AG04450 (cell line): Measurements from ENCODE around the gene CIT. TPM values are rescaled to one million over a fixed set of nuclear protein-coding genes. Genes with fewer than 3 reads are reported as not detected.
A peak's percentile ranks its signal among the peaks of the same experiment; 100 is the strongest.

ENCODE experiments used
- CTCF ChIA-PET: fragments of 300-600, 350-600 bp; formaldehyde crosslinking; extraction: SDS; loops from one replicate; lab custom pipeline; 2022; ENCODE audit warnings: antibody characterized with exemption, inconsistent platforms; lab: Charles Lee
- POLR2A ChIA-PET: fragments of 350-600 bp; formaldehyde crosslinking; extraction: SDS; loops from one replicate; lab custom pipeline; 2021; ENCODE audit warnings: antibody characterized with exemption, inconsistent platforms; lab: Yijun Ruan, JAX
- DNase-seq: peaks from one replicate; pipeline ENCODE4 v3.0.0-alpha.2; 2011; ENCODE audit warnings: low read depth, low spot score
- H3K27ac ChIP-seq: one replicate; pipeline ENCODE4 v1.5.1; 2012; ENCODE audit warnings: low read depth, low read length, control low read depth
- H3K27me3 ChIP-seq: one replicate; pipeline ENCODE4 v1.6.0; 2012; ENCODE audit warnings: low read length; ENCODE audit not compliant: control insufficient read depth, insufficient read depth
- H3K4me3 ChIP-seq: 2 replicates; pipeline ENCODE4 v1.5.1; 2011; ENCODE audit warnings: mild to moderate bottlenecking, low read depth, low read length, control low read depth
- H3K9me3 ChIP-seq: 2 replicates; pipeline ENCODE4 v1.5.1; 2012; ENCODE audit warnings: low read length; ENCODE audit not compliant: control insufficient read depth, insufficient read depth
- polyA plus RNA-seq: library from polyadenylated mRNA; depleted of rRNA; stranded (reverse); fragments of >200 nt; gene quantifications from 2 replicates; pipeline ENCODE4 v1.2.3, GENCODE V29; 2011
- TF ChIP-seq, protein P1 (sequence below): IDR thresholded peaks from 2 replicates; pipeline ENCODE4 v1.5.1; 2011; ENCODE audit warnings: low read depth, low read length, control low read depth, inconsistent platforms

Gene CIT
- polyA plus RNA-seq, 1 experiment: 6.0 TPM

DNA sequence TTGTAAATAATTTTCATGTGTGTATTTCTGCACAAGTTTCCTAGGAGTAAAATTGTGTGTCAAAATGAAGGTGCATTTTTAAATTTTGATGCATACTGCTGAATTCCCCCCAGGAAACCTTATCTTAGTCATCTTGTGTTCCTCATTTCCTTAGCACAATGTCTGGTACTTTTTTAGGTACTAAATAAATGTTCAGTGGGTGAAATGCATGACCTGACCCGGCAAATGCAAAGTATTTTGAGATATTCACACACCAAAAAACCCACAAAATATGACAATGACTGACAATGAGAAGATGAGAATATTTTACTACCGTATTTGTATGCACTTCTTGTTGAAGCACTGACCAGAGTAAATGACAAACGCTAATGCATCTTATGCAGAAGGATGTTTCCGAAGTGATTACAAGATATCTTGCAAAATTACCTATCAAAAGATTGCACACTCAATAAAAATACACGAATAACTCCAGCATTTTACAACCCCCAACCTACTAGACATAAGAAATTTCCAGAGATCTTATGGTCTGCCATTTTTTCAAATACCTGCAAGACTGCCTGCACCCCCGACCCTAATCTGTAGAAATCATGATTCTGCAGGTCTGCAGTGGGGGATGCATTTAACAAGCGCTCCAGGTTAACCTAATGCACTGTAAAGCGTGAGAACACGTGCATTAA, 210.1 kb downstream of the CIT start:
- H3K9me3 ChIP-seq: peaks cover 5% of the 10 kb centered on the region; the same call in 1 of the 2 replicates
- POLR2A ChIA-PET: interaction anchor here (0.6 kb wide), 1 partner anchor 244 kb away, joined by 3 read pairs; no protein-coding TSS in a partner anchor
- TF ChIP-seq, protein P1, sequence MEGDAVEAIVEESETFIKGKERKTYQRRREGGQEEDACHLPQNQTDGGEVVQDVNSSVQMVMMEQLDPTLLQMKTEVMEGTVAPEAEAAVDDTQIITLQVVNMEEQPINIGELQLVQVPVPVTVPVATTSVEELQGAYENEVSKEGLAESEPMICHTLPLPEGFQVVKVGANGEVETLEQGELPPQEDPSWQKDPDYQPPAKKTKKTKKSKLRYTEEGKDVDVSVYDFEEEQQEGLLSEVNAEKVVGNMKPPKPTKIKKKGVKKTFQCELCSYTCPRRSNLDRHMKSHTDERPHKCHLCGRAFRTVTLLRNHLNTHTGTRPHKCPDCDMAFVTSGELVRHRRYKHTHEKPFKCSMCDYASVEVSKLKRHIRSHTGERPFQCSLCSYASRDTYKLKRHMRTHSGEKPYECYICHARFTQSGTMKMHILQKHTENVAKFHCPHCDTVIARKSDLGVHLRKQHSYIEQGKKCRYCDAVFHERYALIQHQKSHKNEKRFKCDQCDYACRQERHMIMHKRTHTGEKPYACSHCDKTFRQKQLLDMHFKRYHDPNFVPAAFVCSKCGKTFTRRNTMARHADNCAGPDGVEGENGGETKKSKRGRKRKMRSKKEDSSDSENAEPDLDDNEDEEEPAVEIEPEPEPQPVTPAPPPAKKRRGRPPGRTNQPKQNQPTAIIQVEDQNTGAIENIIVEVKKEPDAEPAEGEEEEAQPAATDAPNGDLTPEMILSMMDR: no peak
- H3K27ac ChIP-seq: no peak overlapping the region
- peaks cover 3% of the 10 kb centered on the region for H3K27me3 ChIP-seq
- CTCF ChIA-PET: interaction anchor here (0.6 to 2.2 kb wide), 18 partner anchors 8 to 1265 kb away, joined by 3 to 25 read pairs (median 4); no protein-coding TSS in a partner anchor
- DNase-seq: no peak
- H3K4me3 ChIP-seq: peak overlapping the region; percentile 58

DNA sequence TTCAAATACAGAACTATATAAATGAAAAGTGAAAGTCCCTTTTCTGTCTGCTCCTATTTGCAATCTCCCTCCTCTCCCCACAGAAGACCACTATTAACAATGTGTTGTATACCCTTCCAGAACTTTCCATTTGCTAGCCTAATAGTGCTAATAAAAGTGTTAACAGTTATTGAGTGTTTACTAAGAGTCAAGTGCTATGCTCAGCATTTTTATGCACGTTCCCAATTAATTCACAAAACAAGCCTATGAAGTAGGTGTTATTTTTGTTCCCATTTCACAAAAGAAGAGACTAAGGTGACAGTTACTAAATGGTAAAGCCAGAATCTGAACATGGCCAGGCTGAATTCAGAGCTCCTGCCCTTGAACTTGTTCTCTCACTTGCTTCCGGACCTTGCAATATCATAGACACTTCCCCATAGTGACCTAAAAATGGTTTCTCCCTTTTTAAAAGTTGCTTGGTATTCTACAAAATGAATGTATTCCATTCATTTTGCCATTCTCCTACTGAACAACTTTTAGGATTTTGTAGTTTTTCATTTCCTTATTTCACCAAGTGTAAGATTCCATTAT, 210.8 kb downstream of the CIT start:
- H3K9me3 ChIP-seq: peaks cover 5% of the 10 kb centered on the region; the same call in 1 of the 2 replicates
- H3K27ac ChIP-seq: no peak overlapping the region
- H3K4me3 ChIP-seq: no peak overlapping the region
- POLR2A ChIA-PET: no interaction called here
- TF ChIP-seq, protein P1: no peak
- H3K27me3 ChIP-seq: peaks cover 3% of the 10 kb centered on the region
- CTCF ChIA-PET: interaction anchor here (2.0 kb wide), 1 partner anchor 115 kb away, joined by 16 read pairs; no protein-coding TSS in a partner anchor
- DNase-seq: no peak

DNA sequence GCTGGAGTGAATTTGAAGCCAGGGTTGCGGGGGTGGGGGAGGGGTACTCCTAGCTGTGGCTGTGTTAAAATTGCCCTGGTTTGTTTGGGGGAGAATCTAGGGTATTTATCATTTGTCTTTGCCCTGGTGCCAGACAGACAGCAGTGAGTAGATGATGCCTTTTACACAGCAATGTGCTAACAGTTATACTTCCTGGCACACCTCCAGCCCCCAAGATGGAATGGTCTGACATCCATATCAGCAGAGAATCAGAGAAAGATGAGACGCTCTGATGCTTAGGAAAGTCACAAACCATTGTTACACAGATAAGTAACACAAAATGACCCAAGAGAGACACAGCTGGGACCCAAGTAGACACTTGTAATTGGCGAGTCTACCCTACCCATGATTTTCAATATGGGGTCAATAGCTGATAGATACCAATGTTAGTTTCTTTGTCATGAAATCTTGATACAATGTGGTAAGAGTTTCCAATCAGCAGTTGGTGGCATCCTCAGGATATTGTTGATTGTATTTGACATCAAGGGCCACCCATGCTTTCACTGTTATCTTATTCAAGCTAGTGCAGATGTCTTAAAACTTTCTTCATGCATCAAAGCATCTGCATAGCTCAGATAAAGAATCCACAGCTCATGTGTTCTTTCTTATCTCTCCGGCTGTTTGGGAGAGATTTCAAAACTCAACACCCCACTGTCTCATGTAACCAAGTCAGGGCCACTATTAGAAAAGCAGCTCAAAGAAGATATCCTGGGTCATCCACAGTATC, 211.8 kb downstream of the CIT start:
- peaks cover 3% of the 10 kb centered on the region for H3K27me3 ChIP-seq
- no peak overlapping the region for H3K4me3 ChIP-seq
- DNase-seq: no peak
- CTCF ChIA-PET: interaction anchor here (0.7 to 2.0 kb wide), 2 partner anchors 116 to 238 kb away, joined by 3 to 16 read pairs; no protein-coding TSS in a partner anchor
- H3K27ac ChIP-seq: no peak overlapping the region
- TF ChIP-seq, protein P1: no peak
- POLR2A ChIA-PET: no interaction called here
- H3K9me3 ChIP-seq: peaks cover 5% of the 10 kb centered on the region; the same call in 1 of the 2 replicates

DNA sequence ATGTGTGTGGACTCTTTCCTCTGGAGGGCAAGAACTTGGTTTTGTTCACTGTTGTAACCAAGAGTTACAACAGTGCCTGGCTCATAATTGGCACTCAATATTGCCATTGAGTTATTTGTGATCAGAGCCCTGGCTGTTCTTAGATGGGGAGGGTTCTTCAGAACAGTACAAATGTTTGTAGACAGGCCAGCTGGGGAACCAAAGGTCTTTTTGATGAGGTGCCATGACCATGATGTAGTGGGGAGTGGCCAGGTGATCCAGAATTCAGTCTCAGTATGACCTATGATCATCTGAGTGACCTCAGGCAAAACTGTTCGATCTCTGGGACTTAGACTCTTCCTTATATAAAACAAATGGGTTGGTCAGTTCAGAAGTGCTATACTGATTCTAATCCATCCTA, 212.5 kb downstream of the CIT start:
- no peak overlapping the region for H3K27ac ChIP-seq
- peaks cover 5% of the 10 kb centered on the region; the same call in 1 of the 2 replicates for H3K9me3 ChIP-seq
- CTCF ChIA-PET: interaction anchor here (2.0 kb wide), 1 partner anchor 116 kb away, joined by 16 read pairs; no protein-coding TSS in a partner anchor
- H3K27me3 ChIP-seq: peaks cover 3% of the 10 kb centered on the region
- no peak overlapping the region for H3K4me3 ChIP-seq
- POLR2A ChIA-PET: no interaction called here
- DNase-seq: no peak
- TF ChIP-seq, protein P1: no peak
